Measurements from ENCODE around the gene IL10RA. TPM values are rescaled to one million over a fixed set of nuclear protein-coding genes. Genes with fewer than 3 reads are reported as not detected.

Gene IL10RA
- total RNA-seq, 1 donor from 2014 or later: 0.46 TPM

DNA sequence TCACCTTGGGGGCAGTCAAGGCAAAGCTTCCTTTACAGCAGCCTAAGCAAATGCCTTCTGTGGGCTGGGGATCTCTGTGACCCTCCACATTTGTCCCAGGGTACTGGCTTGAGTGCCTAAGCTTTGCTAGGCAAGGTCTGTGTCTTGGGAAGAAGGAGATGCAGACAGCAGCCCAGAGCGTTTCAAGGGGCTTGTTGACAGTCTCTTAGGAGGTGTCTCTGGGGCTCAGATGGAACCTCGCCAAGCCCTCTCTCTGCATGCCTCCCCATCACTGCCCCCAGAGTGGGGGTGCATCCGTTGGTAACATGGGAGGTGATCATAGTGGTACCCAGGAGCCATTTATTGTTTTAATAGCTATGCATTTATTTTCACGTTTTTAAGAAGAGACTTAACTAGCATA, 61.6 kb downstream of the IL10RA start:
- no peak for DNase-seq (ENCODE audit: low read depth)
- TF ChIP-seq, protein P1, sequence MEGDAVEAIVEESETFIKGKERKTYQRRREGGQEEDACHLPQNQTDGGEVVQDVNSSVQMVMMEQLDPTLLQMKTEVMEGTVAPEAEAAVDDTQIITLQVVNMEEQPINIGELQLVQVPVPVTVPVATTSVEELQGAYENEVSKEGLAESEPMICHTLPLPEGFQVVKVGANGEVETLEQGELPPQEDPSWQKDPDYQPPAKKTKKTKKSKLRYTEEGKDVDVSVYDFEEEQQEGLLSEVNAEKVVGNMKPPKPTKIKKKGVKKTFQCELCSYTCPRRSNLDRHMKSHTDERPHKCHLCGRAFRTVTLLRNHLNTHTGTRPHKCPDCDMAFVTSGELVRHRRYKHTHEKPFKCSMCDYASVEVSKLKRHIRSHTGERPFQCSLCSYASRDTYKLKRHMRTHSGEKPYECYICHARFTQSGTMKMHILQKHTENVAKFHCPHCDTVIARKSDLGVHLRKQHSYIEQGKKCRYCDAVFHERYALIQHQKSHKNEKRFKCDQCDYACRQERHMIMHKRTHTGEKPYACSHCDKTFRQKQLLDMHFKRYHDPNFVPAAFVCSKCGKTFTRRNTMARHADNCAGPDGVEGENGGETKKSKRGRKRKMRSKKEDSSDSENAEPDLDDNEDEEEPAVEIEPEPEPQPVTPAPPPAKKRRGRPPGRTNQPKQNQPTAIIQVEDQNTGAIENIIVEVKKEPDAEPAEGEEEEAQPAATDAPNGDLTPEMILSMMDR (conservative IDR thresholded peaks at IDR 0.05; ENCODE audit: low read depth, low read length): no peak

DNA sequence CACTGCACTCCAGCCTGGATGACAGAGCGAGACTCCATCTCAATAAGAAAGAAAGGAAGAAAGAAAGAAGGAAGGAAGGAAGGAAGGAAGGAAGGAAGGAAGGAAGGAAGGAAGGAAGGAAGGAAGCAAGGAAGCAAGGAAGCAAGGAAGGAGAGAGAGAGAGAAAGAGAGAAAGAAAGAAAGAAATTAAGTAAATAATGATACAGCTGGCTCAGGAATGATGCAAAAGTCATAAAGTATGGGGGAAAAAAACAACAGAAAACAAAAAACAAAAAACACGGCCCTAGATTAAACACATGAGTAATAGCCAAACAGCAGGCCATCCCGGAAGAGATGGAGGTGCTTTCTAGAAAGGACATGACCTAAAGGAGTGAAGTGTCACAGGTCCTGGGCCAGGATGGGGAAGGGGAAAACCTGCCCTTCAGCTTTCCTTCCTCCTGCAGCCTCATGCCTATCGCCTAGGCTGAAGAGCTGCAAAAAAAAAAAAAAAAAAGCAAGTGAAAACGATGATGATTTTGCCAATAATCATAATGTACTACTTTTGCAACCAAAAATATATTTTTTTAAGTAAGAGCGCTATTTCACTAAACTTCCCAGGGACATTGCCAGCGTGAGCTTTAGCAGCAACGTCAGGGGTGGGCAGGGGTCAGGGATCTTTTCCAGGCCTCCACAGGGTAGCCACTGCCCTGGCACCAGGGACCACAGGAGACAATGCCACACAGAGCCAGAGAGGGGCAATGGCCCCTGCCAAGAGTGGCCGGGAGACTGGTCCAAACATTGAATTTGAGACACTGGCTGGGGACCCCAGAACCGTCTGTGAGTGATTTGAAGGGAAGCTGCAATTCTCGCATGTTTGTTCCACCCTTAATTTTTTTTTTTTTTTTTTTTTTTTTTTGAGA, 62.5 kb downstream of the IL10RA start:
- no peak overlapping the region for H3K4me3 ChIP-seq (ENCODE audit: low read depth, low read length)
- DNase-seq (ENCODE audit: low read depth): no peak
- TF ChIP-seq, protein P1 (conservative IDR thresholded peaks at IDR 0.05; ENCODE audit: low read depth, low read length): no peak

More for the DNA sequence above, 61.6 kb downstream of the IL10RA start:
- H3K4me3 ChIP-seq (ENCODE audit: low read depth, low read length): no peak overlapping the region

DNA sequence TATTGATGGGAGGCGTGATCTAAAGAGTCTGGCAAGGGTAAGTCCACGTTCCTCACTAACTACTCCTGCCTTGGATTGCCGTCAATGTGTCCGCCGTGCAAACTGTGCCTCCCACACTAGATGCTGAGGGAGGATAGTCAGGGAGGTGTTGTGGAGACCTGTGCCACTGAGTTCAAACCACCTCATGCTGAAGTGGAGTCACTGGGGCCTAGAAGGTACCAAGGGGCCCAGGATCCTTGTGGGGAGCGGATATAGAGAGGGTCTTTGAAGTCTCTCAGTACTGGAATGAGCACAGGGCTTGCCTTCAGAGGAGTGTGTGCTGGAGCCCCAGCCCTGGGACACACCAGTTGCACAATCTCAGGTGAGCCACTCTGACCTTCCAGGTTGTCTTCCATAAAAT, 63.6 kb downstream of the IL10RA start:
- TF ChIP-seq, protein P1 (conservative IDR thresholded peaks at IDR 0.05; ENCODE audit: low read depth, low read length): no peak
- H3K4me3 ChIP-seq (ENCODE audit: low read depth, low read length): no peak overlapping the region
- no peak for DNase-seq (ENCODE audit: low read depth)

DNA sequence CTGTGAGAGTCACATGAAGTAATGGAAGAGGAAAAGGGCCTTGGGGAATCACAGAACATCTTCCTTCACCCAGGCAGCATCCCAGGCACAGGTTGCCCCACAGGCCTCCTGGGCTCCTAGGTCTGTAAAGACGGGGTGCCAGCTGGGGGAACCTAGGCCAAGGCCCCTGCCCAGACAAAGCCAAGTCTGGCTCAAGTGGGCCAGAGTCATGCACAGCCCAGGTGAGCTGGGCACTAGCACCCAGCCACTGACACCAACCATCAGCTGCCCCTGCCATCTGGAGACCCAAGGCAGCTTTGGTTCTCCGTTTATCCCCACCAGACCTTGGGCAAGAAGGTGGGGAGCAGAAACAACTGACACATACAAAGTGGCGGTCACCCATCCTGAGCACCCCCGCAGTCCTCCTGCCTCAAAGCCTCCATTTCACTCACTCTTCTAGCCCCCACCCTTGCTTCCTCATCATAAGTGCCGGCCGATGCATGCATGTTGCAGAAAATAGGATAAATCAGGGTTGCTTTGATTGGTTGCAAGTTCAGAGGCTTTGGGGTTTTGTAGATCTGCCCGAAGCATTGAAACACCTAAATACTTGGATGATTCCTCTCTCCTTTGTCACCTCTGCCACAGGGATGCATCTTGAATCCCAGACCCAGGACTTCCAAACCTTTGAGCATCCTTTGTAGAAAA, 64.2 kb downstream of the IL10RA start:
- TF ChIP-seq, protein P1 (conservative IDR thresholded peaks at IDR 0.05; ENCODE audit: low read depth, low read length): no peak
- DNase-seq (ENCODE audit: low read depth): no peak
- H3K4me3 ChIP-seq (ENCODE audit: low read depth, low read length): no peak overlapping the region

Other genes starting within 250 kb of the IL10RA start
- gene DSCAML1, start 189.2 kb upstream of the IL10RA start, total RNA-seq: 0.29 and 4.0 TPM in 2 replicates
- gene FXYD2, start 161.7 kb upstream of the IL10RA start, total RNA-seq: 109 and 286 TPM in 2 replicates
- 23.9 and 71.2 TPM in 2 replicates for gene FXYD6, start 109.7 kb upstream of the IL10RA start, total RNA-seq
- 0.51 and 0.63 TPM in 2 replicates for gene TMPRSS13, start 57.0 kb upstream of the IL10RA start, total RNA-seq
- 13.3 and 26.6 TPM in 2 replicates for gene TMPRSS4, start 90.7 kb downstream of the IL10RA start, total RNA-seq
- gene SMIM35, start 100.6 kb downstream of the IL10RA start, total RNA-seq: not detected in 2 replicates
- under 0.01 TPM in 1 of 2 replicates, not detected in the other for gene SCN4B, start 166.4 kb downstream of the IL10RA start, total RNA-seq
- under 0.01 TPM in 1 of 2 replicates, not detected in the other for gene SCN2B, start 190.2 kb downstream of the IL10RA start, total RNA-seq
- not detected in 2 replicates for gene JAML, start 238.6 kb downstream of the IL10RA start, total RNA-seq

All from epithelial cell of proximal tubule (primary cell).